Measurements from ENCODE around the gene ZNF71. TPM values are rescaled to one million over a fixed set of nuclear protein-coding genes. Genes with fewer than 3 reads are reported as not detected.
A peak's percentile ranks its signal among the peaks of the same experiment; 100 is the strongest.

The ZNF71 gene
- polyA plus RNA-seq, 3 donors = 2.6 to 4.0 (median 4.0) TPM

- Histone ChIP-seq H3K4me3 (replicated peaks in 1 of 3; ENCODE audit: low read depth in 2 of 3, low read length in 3 of 3) (no peak overlapping the region), H3K4me2 (replicated peaks; ENCODE audit: extremely low read depth, low read length, poor library complexity, severe bottlenecking) (no peak overlapping the region), H3K27ac (ENCODE audit: low read depth in 1 of 2, low read length in 2 of 2) (no peak overlapping the region), H3K36me3 (replicated peaks in 1 of 2; ENCODE audit: control insufficient read depth in 1 of 2, insufficient read depth in 2 of 2, low read length in 2 of 2) (no peaks in the 10 kb centered on the region), H3K9me3 (replicated peaks in 1 of 2; ENCODE audit: control insufficient read depth in 1 of 2, insufficient read depth in 1 of 2, low read length in 2 of 2) (peaks cover 51 to 56% of the 10 kb centered on the region in 2 donors), H2AFZ (ENCODE audit: insufficient read depth, low read depth, low read length, poor library complexity, severe bottlenecking) (no peak overlapping the region), H3K79me2 (ENCODE audit: insufficient read depth, low read length) (no peaks in the 10 kb centered on the region), H3K9ac (ENCODE audit: insufficient read depth, low read length, poor library complexity, severe bottlenecking) (no peak overlapping the region), H3K4me1 (ENCODE audit: control insufficient read depth in 1 of 2, insufficient read depth in 2 of 2, low read length in 2 of 2) (no peaks in the 10 kb centered on the region), H3K27me3 (ENCODE audit: control insufficient read depth in 2 of 2, insufficient read depth in 2 of 2, low read length in 2 of 2) (no peaks in the 10 kb centered on the region), H4K20me1 (ENCODE audit: insufficient read depth, low read length) (no peaks in the 10 kb centered on the region)
- WGBS (ENCODE audit: insufficient coverage) = 72% methylated on average over 3 of the region's 3 CpGs
- Mint-ChIP-seq H3K9me3 (peaks cover 28 to 65% (median 54%) of the 10 kb centered on the region in 7 donors), H3K36me3 (no peaks in the 10 kb centered on the region), H3K4me3 (no peak overlapping the region), H3K27ac (no peak overlapping the region), H3K27me3 (ENCODE audit: low read depth in 3 of 3) (peaks cover 0 to 3% (median 0%) of the 10 kb centered on the region in 3 donors), H3K4me1 (no peaks in the 10 kb centered on the region)
- intact Hi-C loops (cut with micrococcal nuclease) = no loop called here
- no peak for DNase-seq
- no peak for TF ChIP-seq CTCF (IDR thresholded peaks at IDR 0.05)
Measured at GRCh38 chr19:56654151-56654550, 59.0 kb downstream of the ZNF71 start.

- DNase-seq = no peak
Measured at GRCh38 chr19:56660381-56661107, 65.4 kb downstream of the ZNF71 start.

More at GRCh38 chr19:56660381-56661107, 65.4 kb downstream of the ZNF71 start:
- Mint-ChIP-seq H3K4me3 (no peak overlapping the region), H3K27ac (no peak overlapping the region), H3K4me1 (no peaks in the 10 kb centered on the region), H3K36me3 (peaks cover 9 to 10% of the 10 kb centered on the region in 2 donors), H3K9me3 (peaks cover 54 to 84% (median 76%) of the 10 kb centered on the region in 7 donors), H3K27me3 (ENCODE audit: low read depth in 3 of 3) (no peaks in the 10 kb centered on the region)
- Histone ChIP-seq H3K4me2 (replicated peaks; ENCODE audit: extremely low read depth, low read length, poor library complexity, severe bottlenecking) (peak overlapping the region; percentile 4), H3K79me2 (ENCODE audit: insufficient read depth, low read length) (no peaks in the 10 kb centered on the region), H3K9me3 (replicated peaks in 1 of 2; ENCODE audit: control insufficient read depth in 1 of 2, insufficient read depth in 1 of 2, low read length in 2 of 2) (peaks cover 63 to 78% of the 10 kb centered on the region in 2 donors), H4K20me1 (ENCODE audit: insufficient read depth, low read length) (no peaks in the 10 kb centered on the region), H3K9ac (ENCODE audit: insufficient read depth, low read length, poor library complexity, severe bottlenecking) (no peak overlapping the region), H3K4me1 (ENCODE audit: control insufficient read depth in 1 of 2, insufficient read depth in 2 of 2, low read length in 2 of 2) (no peaks in the 10 kb centered on the region), H3K36me3 (replicated peaks in 1 of 2; ENCODE audit: control insufficient read depth in 1 of 2, insufficient read depth in 2 of 2, low read length in 2 of 2) (no peaks in the 10 kb centered on the region), H3K27me3 (ENCODE audit: control insufficient read depth in 2 of 2, insufficient read depth in 2 of 2, low read length in 2 of 2) (no peaks in the 10 kb centered on the region), H2AFZ (ENCODE audit: insufficient read depth, low read depth, low read length, poor library complexity, severe bottlenecking) (no peak overlapping the region), H3K4me3 (replicated peaks in 1 of 3; ENCODE audit: low read depth in 2 of 3, low read length in 3 of 3) (no peak overlapping the region), H3K27ac (ENCODE audit: low read depth in 1 of 2, low read length in 2 of 2) (no peak overlapping the region)
- intact Hi-C loops (cut with micrococcal nuclease) = no loop called here
- TF ChIP-seq CTCF (IDR thresholded peaks at IDR 0.05) = no peak
- 17% methylated on average over 25 of the region's 32 CpGs for WGBS (ENCODE audit: insufficient coverage)

Measured in CD14-positive monocyte (primary cell).